ENCODE results near the gene COL2A1. TPM values are rescaled to one million over a fixed set of nuclear protein-coding genes. Genes with fewer than 3 reads are reported as not detected.

COL2A1 gene
- total and polyA plus RNA-seq, 9 donors: 0.05 to 1.5 (median 1.1) TPM; not detected in 1

- no peak overlapping the region for H3K4me3 ChIP-seq
- no peaks in the 10 kb centered on the region for H3K36me3 ChIP-seq
- no peaks in the 10 kb centered on the region for H3K9me3 ChIP-seq
- no peak for DNase-seq
- no peaks in the 10 kb centered on the region for H3K27me3 ChIP-seq
- 77 to 82% (median 81%) methylated on average over 14 to 17 of the region's 17 CpGs for WGBS, 3 donors
- intact Hi-C loops (cut with DNase I): no loop called here
- H3K4me1 ChIP-seq (ENCODE audit: insufficient read depth): no peaks in the 10 kb centered on the region
- no peak overlapping the region for H3K27ac ChIP-seq
- TF ChIP-seq CTCF (IDR thresholded peaks at IDR 0.05): no peak
- TF ChIP-seq EP300 (IDR thresholded peaks at IDR 0.05): no peak
- TF ChIP-seq POLR2A (IDR thresholded peaks at IDR 0.05): no peak
These were observed 23.3 kb downstream of the COL2A1 start for GRCh38 chr12:47980779-47981495.

- no peak for DNase-seq
- Histone ChIP-seq H3K27ac (no peak overlapping the region), H3K4me1 (ENCODE audit: insufficient read depth) (no peaks in the 10 kb centered on the region), H3K27me3 (no peaks in the 10 kb centered on the region), H3K9me3 (no peaks in the 10 kb centered on the region), H3K4me3 (no peak overlapping the region), H3K36me3 (no peaks in the 10 kb centered on the region)
- TF ChIP-seq POLR2A (IDR thresholded peaks at IDR 0.05) (no peak), CTCF (IDR thresholded peaks at IDR 0.05) (no peak), EP300 (IDR thresholded peaks at IDR 0.05) (no peak)
- intact Hi-C loops (cut with DNase I): no loop called here
- 80 to 88% (median 87%) methylated on average over 4 to 7 of the region's 7 CpGs for WGBS, 3 donors
These were observed 24.1 kb downstream of the COL2A1 start for GRCh38 chr12:47980197-47980596.

- no peaks in the 10 kb centered on the region for H3K36me3 ChIP-seq
- TF ChIP-seq POLR2A (IDR thresholded peaks at IDR 0.05) (no peak), EP300 (IDR thresholded peaks at IDR 0.05) (no peak), CTCF (IDR thresholded peaks at IDR 0.05) (no peak)
- H3K27me3 ChIP-seq: no peaks in the 10 kb centered on the region
- no peak overlapping the region for H3K4me3 ChIP-seq
- no peaks in the 10 kb centered on the region for H3K9me3 ChIP-seq
- intact Hi-C loops (cut with DNase I): no loop called here
- H3K4me1 ChIP-seq (ENCODE audit: insufficient read depth): no peaks in the 10 kb centered on the region
- no peak overlapping the region for H3K27ac ChIP-seq
- 82 to 86% (median 83%) methylated on average over 11 of the region's 11 CpGs for WGBS, 3 donors
- no peak for DNase-seq
These were observed 24.6 kb downstream of the COL2A1 start for GRCh38 chr12:47979686-47980085.

- H3K36me3 ChIP-seq: no peaks in the 10 kb centered on the region
- no peaks in the 10 kb centered on the region for H3K27me3 ChIP-seq
- WGBS, 3 donors: 86 to 90% (median 88%) methylated on average over 5 of the region's 5 CpGs
- intact Hi-C loops (cut with DNase I): no loop called here
- no peaks in the 10 kb centered on the region for H3K4me1 ChIP-seq (ENCODE audit: insufficient read depth)
- H3K9me3 ChIP-seq: no peaks in the 10 kb centered on the region
- H3K27ac ChIP-seq: no peak overlapping the region
- no peak overlapping the region for H3K4me3 ChIP-seq
- TF ChIP-seq CTCF (IDR thresholded peaks at IDR 0.05): no peak
- TF ChIP-seq POLR2A (IDR thresholded peaks at IDR 0.05): no peak
- TF ChIP-seq EP300 (IDR thresholded peaks at IDR 0.05): no peak
- no peak for DNase-seq
These were observed 25.1 kb downstream of the COL2A1 start for GRCh38 chr12:47979166-47979565.
